Gastroesophageal sphincter (tissue), 3 donors: ENCODE results near the gene UVRAG.

Source experiments
- CTCF ChIP-seq, 4 experiments: fragments of 200-600 bp in 2 of 4; fragments of 450-650 bp in 2 of 4; sonication (generic) in 1 of 4; IDR thresholded peaks; one replicate each; pipeline ENCODE4 v1.5.1; 2017 to 2019; ENCODE audit warnings: antibody characterized with exemption in 4 of 4, mild to moderate bottlenecking in 2 of 4, moderate library complexity in 2 of 4
- POLR2A ChIP-seq, 2 donors: fragments of 450-650 bp; IDR thresholded peaks; one replicate each; pipeline ENCODE4 v1.6.1; 2017; ENCODE audit warnings: antibody characterized with exemption in 2 of 2, mild to moderate bottlenecking in 2 of 2, moderate library complexity in 1 of 2
- POLR2AphosphoS5 ChIP-seq: sonication (generic); formaldehyde crosslinking; IDR thresholded peaks from one replicate; pipeline ENCODE4 v1.6.1; 2017; ENCODE audit warnings: antibody characterized with exemption

- TF ChIP-seq POLR2AphosphoS5 (no peak), CTCF (IDR thresholded peaks at IDR 0.05) (no peak), POLR2A (IDR thresholded peaks at IDR 0.05) (no peak)
These were observed 236.9 kb downstream of the UVRAG start for GRCh38 chr11:76051937-76052336.
